HepG2 (cell line): Measurements from ENCODE around the gene PPP1R15A. TPM values are rescaled to one million over a fixed set of nuclear protein-coding genes. Genes with fewer than 3 reads are reported as not detected.
A peak's percentile ranks its signal among the peaks of the same experiment; 100 is the strongest.

Experiments used
- AGO2 ChIP-seq: fragments of 200-400 bp; formaldehyde crosslinking; optimal IDR thresholded peaks from 2 replicates; pipeline ENCODE3; 2017; ENCODE audit warnings: mild to moderate bottlenecking, low read depth, low read length, moderate library complexity
- CBX5 ChIP-seq: sonication (generic); formaldehyde crosslinking; IDR thresholded peaks from 2 replicates; pipeline ENCODE4 v1.4.0; 2020; ENCODE audit warnings: missing genetic modification reagents, borderline replicate concordance
- HNRNPK ChIP-seq: fragments of 200-400 bp; formaldehyde crosslinking; IDR thresholded peaks from 2 replicates; pipeline ENCODE4 v1.6.1; 2018; ENCODE audit warnings: low read length, low read depth, moderate library complexity, mild to moderate bottlenecking; ENCODE audit not compliant: poor library complexity, severe bottlenecking
- MTA3 ChIP-seq: sonication (generic); formaldehyde crosslinking; IDR thresholded peaks from 2 replicates; pipeline ENCODE4 v1.4.0; 2020; ENCODE audit warnings: missing genetic modification reagents
- NCOA2 ChIP-seq: sonication (generic); formaldehyde crosslinking; IDR thresholded peaks from 2 replicates; pipeline ENCODE4 v1.8.0; 2022; ENCODE audit warnings: inconsistent platforms
- NCOA5 ChIP-seq: sonication (generic); formaldehyde crosslinking; IDR thresholded peaks from 2 replicates; pipeline ENCODE4 v1.4.0; 2020; ENCODE audit warnings: missing genetic modification reagents
- SAFB2 ChIP-seq: sonication (generic); formaldehyde crosslinking; IDR thresholded peaks from 2 replicates; pipeline ENCODE4 v1.5.1; 2020; ENCODE audit warnings: missing genetic modification reagents, low read depth, mild to moderate bottlenecking, borderline replicate concordance
- SAP130 ChIP-seq: IDR thresholded peaks from 2 replicates; pipeline ENCODE4 v1.6.1; 2016; ENCODE audit warnings: low read depth
- TBX2 ChIP-seq: sonication (generic); formaldehyde crosslinking; IDR thresholded peaks from 2 replicates; pipeline ENCODE4 v1.5.0; 2020; ENCODE audit warnings: missing genetic modification reagents, mild to moderate bottlenecking, borderline replicate concordance
- ZBTB1 ChIP-seq: sonication (generic); formaldehyde crosslinking; IDR thresholded peaks from 2 replicates; pipeline ENCODE4 v1.4.0; 2020; ENCODE audit warnings: missing genetic modification reagents, borderline replicate concordance
- ZFP91 ChIP-seq: sonication (generic); formaldehyde crosslinking; IDR thresholded peaks from 2 replicates; pipeline ENCODE4 v1.9.0; 2022; ENCODE audit warnings: missing genetic modification reagents, mild to moderate bottlenecking, borderline replicate concordance
- ZNF335 ChIP-seq: sonication (generic); formaldehyde crosslinking; IDR thresholded peaks from 2 replicates; pipeline ENCODE4 v1.4.0; 2020; ENCODE audit warnings: missing genetic modification reagents
- ZNF670 ChIP-seq: sonication (generic); formaldehyde crosslinking; IDR thresholded peaks from 2 replicates; pipeline ENCODE4 v1.8.0; 2022; ENCODE audit warnings: mild to moderate bottlenecking, missing genetic modification reagents, borderline replicate concordance
- ZNF790 ChIP-seq: sonication (generic); formaldehyde crosslinking; IDR thresholded peaks from 2 replicates; pipeline ENCODE4 v1.8.0; 2022; ENCODE audit warnings: missing genetic modification reagents, mild to moderate bottlenecking, borderline replicate concordance
- ZNF891 ChIP-seq: sonication (generic); formaldehyde crosslinking; IDR thresholded peaks from 2 replicates; pipeline ENCODE4 v1.5.0; 2020; ENCODE audit warnings: mild to moderate bottlenecking, missing genetic modification reagents
- ZSCAN5A ChIP-seq: sonication (generic); formaldehyde crosslinking; IDR thresholded peaks from 2 replicates; pipeline ENCODE4 v1.8.0; 2022; ENCODE audit warnings: mild to moderate bottlenecking, missing genetic modification reagents, borderline replicate concordance
- polyA plus RNA-seq, 8 experiments: library from polyadenylated mRNA; depleted of rRNA in 3 of 8; stranded (reverse) in 7 of 8; unstranded in 1 of 8; fragments of >200 nt; fragmentation: Illumina TruSeq in 4 of 8; extraction: Trizol in 4 of 8; gene quantifications; 2 replicates each; pipeline versions ENCODE4 v1.2.1 to v1.2.3, GENCODE V29; 2011 to 2016; ENCODE audit warnings: low read depth in 4 of 8, missing spikeins in 1 of 8, mixed read lengths in 1 of 8; ENCODE audit not compliant: insufficient read depth in 1 of 8
- total RNA-seq, 5 experiments: library from RNA; depleted of rRNA; stranded (reverse); fragments of >200 nt; fragmentation: Illumina TruSeq; extraction: Trizol; gene quantifications; 2 replicates each; pipeline ENCODE4 v1.2.3, GENCODE V29; 2016; ENCODE audit warnings: low read depth in 1 of 5
- TF ChIP-seq, protein P1 (sequence below): sonication (generic); formaldehyde crosslinking; IDR thresholded peaks from 2 replicates; pipeline ENCODE4 v1.4.0; 2020; ENCODE audit warnings: mild to moderate bottlenecking, missing genetic modification reagents
- TF ChIP-seq, protein P2 (sequence below): IDR thresholded peaks from 2 replicates; pipeline ENCODE4 v1.6.1; 2012; ENCODE audit warnings: low read length, improper control_type of control experiment
- TF ChIP-seq, protein P3 (sequence below): IDR thresholded peaks from 2 replicates; pipeline ENCODE4 v1.6.1; 2018; ENCODE audit warnings: missing genetic modification reagents, mild to moderate bottlenecking, missing compliant biosample characterization

The PPP1R15A gene
- total and polyA plus RNA-seq, 2 of the 13 experiments (the other 11 are each of a cell fraction or from before 2014, with no cell fraction given) = 15.6 to 18.5 TPM

- TF ChIP-seq, protein P1, sequence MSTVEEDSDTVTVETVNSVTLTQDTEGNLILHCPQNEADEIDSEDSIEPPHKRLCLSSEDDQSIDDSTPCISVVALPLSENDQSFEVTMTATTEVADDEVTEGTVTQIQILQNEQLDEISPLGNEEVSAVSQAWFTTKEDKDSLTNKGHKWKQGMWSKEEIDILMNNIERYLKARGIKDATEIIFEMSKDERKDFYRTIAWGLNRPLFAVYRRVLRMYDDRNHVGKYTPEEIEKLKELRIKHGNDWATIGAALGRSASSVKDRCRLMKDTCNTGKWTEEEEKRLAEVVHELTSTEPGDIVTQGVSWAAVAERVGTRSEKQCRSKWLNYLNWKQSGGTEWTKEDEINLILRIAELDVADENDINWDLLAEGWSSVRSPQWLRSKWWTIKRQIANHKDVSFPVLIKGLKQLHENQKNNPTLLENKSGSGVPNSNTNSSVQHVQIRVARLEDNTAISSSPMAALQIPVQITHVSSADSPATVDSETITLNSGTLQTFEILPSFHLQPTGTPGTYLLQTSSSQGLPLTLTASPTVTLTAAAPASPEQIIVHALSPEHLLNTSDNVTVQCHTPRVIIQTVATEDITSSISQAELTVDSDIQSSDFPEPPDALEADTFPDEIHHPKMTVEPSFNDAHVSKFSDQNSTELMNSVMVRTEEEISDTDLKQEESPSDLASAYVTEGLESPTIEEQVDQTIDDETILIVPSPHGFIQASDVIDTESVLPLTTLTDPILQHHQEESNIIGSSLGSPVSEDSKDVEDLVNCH (CRISPR knock-in tag) = no peak
- no peak for TF ChIP-seq CBX5 (CRISPR knock-in tag)
- no peak for TF ChIP-seq MTA3 (CRISPR knock-in tag)
- peak; percentile 66 for TF ChIP-seq SAP130
- TF ChIP-seq SAFB2 (CRISPR knock-in tag) = no peak
- TF ChIP-seq ZNF335 (CRISPR knock-in tag) = no peak
- TF ChIP-seq TBX2 (CRISPR knock-in tag) = 0 out of 2 replicates have a peak, but pooled peaks have one; percentile 11
- TF ChIP-seq AGO2 = no peak
- no peak for TF ChIP-seq HNRNPK
- no peak for TF ChIP-seq NCOA2 (CRISPR knock-in tag)
- TF ChIP-seq ZSCAN5A = no peak
- TF ChIP-seq, protein P2, sequence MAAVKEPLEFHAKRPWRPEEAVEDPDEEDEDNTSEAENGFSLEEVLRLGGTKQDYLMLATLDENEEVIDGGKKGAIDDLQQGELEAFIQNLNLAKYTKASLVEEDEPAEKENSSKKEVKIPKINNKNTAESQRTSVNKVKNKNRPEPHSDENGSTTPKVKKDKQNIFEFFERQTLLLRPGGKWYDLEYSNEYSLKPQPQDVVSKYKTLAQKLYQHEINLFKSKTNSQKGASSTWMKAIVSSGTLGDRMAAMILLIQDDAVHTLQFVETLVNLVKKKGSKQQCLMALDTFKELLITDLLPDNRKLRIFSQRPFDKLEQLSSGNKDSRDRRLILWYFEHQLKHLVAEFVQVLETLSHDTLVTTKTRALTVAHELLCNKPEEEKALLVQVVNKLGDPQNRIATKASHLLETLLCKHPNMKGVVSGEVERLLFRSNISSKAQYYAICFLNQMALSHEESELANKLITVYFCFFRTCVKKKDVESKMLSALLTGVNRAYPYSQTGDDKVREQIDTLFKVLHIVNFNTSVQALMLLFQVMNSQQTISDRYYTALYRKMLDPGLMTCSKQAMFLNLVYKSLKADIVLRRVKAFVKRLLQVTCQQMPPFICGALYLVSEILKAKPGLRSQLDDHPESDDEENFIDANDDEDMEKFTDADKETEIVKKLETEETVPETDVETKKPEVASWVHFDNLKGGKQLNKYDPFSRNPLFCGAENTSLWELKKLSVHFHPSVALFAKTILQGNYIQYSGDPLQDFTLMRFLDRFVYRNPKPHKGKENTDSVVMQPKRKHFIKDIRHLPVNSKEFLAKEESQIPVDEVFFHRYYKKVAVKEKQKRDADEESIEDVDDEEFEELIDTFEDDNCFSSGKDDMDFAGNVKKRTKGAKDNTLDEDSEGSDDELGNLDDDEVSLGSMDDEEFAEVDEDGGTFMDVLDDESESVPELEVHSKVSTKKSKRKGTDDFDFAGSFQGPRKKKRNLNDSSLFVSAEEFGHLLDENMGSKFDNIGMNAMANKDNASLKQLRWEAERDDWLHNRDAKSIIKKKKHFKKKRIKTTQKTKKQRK = no peak
- no peak for TF ChIP-seq NCOA5 (CRISPR knock-in tag)
- TF ChIP-seq ZNF670 (CRISPR knock-in tag) = no peak
- no peak for TF ChIP-seq ZBTB1
- TF ChIP-seq ZNF790 (CRISPR knock-in tag) = no peak
- peak; percentile 42; the same call in 1 of the 2 replicates for TF ChIP-seq ZFP91 (CRISPR knock-in tag)
- TF ChIP-seq, protein P3, sequence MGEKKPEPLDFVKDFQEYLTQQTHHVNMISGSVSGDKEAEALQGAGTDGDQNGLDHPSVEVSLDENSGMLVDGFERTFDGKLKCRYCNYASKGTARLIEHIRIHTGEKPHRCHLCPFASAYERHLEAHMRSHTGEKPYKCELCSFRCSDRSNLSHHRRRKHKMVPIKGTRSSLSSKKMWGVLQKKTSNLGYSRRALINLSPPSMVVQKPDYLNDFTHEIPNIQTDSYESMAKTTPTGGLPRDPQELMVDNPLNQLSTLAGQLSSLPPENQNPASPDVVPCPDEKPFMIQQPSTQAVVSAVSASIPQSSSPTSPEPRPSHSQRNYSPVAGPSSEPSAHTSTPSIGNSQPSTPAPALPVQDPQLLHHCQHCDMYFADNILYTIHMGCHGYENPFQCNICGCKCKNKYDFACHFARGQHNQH (CRISPR knock-in tag) = 0 out of 2 replicates have a peak, but pooled peaks have one; percentile 23
- peak; percentile 34; the same call in 1 of the 2 replicates for TF ChIP-seq ZNF891 (CRISPR knock-in tag)
Measured at GRCh38 chr19:48868114-48868886, 3.9 kb upstream of the PPP1R15A start, which contains the start of gene PLEKHA4 (continued).
